Effector CD8-positive, alpha-beta T cell (primary cell): ENCODE results near the gene MYL10.

Experiments used
- DNase-seq: peaks from one replicate; lab custom pipeline; 2025; lab: John Stamatoyannopoulos, UW

Gene MYL10

DNA sequence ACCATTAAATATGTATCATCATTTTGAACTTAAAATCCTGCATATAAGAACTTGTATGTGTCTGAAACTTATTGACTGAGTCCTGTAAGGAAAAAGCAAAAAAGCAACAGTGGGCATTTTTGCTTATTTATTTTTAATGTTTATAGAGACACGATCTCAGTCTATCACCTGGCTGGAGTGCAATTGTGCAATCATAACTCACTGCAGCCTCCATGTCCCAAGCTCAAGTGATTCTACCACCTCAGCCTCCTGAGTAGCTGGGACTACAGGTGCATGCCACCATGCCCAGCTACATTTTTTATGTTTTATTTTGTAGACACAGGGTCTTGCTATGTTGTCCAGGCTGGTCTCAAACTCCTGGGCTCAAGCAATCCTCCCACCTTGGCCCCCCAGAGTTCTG, 32.2 kb downstream of the MYL10 start:
- DNase-seq = no peak

DNA sequence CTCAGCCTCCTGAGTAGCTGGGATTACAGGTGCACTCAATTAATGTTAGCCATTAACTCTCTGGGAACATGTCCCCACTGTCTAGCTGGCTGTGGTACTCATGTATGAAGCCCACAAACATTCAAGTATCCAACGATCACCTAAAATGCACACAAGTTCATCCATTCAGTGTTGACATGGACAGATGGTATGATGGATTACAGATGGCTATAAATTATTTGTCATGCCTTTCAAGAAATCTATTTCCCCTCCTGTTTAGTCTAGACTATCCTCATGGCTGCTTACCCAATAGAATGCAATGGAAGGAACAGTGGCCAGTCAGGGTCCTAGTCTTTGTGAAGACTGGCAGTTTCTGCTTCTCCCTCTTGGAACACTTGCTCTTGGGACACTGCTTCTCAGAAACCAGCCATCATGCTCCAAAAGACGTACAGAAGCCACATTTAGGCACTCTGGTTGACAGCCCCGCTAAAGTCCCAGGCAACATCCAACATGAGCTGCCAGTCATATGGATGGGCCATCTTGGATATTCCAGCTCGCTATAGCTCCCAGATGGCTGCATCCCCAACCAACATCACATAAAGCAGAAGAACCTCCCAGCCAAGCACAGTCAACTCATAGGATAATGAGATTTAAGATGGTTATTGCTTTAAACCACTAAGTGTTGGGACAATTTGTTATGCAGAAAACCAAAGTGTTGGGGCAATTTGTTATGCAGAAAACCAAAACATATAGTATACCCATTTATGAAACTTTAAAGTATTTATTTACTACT, 33.1 kb downstream of the MYL10 start:
- no peak for DNase-seq

DNA sequence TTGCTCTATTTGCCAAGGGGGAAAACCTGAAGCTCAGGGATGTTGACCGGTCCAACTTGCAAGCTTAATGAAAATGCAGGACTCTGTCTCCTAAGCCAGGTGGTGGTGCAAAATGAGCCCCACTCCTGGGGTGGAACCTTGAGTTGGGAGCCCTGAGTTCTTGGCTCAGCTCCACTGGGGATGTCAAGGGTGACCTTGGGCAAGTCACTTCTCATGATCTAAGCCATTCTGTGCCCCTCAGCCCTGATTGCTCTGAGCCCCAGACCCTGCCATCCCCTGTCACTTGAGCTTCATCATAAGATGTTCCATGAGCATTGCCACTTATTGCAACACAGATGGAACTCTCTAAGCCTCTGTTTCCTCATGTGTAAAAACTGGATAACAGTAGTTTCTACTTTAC, 33.9 kb downstream of the MYL10 start:
- DNase-seq = no peak

DNA sequence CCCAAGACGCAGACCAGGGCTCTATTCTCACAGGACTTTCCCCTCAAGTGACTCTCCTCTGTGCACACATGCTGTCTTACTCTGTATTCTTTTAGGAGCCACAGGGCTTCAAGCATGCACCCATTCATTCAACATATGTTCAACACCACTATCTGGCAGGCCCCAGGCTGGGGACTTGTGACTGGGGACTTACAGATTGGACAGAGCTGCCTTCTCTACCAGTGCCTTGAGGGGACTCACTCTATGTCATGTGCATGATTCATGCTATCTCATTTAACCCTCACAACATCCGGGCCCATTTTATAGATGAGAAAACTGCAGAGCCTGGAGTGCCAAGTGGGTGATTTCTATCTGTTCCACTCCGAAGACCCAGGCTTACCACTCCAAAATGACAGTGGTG, 34.3 kb downstream of the MYL10 start:
- DNase-seq = no peak

DNA sequence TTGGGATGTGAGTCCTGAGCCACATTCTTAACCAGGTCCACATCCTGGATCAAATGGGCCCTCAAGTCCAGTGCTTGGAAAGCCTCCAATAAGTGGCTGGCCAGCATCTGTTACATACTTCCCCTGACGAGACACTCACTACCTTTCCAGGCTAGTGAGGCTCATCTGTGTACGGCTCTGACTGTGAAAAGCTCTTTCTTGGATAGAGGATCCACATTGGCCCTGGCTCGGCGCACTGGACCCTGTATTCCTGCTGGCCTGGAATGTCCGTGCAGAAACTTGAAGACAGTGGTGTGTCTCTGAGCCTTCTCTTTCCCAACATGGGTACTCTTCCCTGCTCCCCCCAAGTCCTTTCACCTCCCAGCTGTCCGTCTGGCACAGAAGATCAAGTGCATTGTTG, 35.5 kb downstream of the MYL10 start:
- DNase-seq = no peak

DNA sequence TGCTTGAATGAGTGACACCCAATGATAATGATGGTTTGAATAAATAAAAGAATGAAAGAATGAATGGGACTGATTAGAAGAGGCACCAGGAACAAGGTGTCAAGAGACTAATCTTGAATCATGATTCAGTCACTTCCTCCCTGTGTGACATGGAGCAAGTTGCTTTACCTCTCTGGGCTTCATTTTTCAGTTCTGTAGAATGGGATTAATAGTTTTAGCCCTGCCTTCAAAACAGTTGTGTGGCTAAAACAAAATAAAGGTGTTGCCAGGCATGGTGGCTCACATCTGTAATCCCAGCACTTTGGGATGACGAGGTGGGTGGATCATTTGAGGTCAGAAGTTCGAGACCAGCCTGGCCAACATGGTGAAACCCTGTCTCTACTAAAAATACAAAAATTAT, 37.6 kb downstream of the MYL10 start:
- DNase-seq = no peak

DNA sequence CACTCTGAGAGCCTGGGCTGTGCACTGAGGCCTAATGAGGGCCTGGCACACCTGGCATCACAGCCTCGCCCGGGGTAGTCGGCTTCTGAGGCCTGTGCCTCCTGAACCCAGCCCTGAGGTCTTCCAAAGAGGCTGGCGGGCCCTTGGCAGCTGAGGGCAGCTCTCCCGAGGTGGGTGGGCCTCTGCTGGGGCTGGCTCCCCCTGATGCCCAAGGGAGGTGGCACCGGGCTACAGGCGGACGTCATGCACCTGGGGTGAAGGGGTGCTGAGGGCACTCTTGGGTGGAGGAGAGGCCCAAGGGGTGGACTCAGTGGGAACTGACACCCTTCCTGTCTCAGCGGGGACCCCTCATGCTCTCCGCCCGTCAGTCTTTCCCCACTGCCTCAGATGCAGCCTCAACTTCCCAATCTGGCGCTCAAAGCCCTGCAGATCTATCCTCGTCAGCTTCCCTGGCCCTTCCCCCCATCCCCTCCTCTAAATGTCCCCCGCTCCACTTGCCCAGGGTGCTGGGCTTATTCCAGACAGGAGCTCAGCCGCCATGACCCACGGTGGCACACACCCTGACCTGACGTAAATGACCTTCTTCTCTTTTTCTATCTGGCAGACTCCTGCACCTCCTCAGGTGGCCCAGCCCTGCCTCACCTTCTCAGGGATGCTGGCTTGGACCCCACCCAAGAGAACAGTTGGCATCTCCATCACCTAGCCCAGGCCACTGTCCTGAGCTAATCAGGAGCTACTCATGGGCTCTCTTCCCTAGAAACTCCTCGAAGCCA, 38.2 kb downstream of the MYL10 start:
- no peak for DNase-seq

DNA sequence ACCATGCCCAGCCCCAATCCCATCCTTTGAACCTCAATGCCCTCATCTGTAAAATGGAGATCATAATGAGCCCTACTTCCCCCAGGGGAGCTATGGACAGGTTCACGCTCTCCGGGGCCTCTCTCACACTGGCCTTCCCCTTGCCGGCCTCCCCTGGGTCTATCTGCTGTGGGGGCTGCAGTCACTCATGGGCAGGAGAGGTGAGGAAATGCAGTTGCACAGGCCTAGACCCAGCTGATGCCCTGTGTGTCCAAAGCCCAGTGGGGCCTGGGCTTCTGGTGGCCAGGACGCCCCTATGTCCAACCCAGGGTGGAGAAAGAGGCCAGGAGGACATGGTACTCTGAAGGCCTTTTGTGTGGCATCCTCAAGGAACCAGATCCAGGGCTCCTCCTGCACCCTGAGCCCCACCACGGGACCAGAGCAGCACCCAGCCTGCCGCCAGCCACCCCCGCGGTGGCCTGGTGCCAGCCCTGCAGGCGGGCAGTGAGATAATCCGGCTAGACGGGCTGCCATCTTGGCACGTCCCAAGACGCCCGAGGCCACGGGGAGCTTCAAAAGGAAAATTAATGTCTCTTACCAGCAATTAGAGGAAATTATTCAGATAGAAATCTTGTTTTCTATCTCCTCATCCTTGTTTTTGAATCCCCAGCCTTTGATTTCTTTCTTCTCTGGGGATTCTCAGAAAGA, 39.0 kb downstream of the MYL10 start:
- DNase-seq = no peak

DNA sequence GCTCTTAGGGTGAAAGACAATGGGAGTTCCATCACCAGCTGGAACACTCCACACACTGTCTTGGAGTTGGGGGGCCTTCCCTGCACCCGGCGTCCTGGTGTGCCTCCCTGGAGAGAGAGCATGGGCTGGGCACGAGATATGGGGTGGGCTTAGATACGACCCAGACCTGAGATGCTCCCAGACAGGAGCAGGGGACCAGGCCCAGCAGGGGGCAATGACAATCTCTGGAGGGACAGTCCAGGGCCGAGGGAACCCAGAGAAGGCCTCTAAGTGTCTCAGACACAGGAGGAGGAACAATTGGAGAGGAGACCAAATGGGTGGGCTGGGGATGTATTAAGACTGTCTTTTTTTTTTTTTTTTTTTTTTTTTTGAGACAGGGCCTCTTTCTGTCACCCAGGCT, 40.0 kb downstream of the MYL10 start:
- no peak for DNase-seq

DNA sequence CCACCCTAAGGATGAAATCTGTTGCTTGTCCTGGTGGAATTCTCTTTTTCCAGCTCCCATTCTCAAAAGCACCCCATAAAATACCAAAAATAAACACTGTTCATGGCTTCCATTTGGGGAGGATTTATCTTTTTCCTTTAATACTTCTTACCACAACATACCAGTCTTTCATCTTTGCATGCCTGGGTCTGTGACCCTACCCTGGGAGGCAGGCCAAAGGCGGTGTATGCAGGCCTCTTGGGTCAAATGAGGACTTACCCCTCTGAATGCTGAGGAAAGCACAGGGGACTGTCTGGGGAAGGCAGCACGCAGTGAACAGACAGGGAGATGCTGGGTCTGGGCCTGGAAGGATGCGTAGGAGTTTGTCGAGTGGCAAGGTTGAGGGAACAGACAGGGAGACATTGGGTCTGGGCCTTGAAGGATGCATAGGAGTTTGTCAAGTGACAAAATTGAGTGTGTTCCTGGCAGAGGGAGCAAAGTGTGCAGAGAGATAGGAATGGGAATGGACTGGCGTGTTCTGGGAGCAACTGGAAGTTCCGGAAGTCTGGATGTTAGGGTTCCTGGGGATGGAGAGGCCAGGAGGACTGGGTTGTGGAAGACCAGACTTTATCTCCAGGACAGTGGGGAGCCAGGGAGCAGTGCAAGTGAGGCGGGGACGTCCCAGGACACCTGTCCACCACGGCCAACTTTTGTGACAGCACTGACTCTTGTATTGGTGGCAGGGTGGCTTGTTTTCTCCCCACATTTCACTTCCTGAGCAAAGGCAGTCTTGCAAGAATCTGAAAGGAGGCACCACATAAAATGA, 40.8 kb downstream of the MYL10 start:
- DNase-seq = no peak

DNA sequence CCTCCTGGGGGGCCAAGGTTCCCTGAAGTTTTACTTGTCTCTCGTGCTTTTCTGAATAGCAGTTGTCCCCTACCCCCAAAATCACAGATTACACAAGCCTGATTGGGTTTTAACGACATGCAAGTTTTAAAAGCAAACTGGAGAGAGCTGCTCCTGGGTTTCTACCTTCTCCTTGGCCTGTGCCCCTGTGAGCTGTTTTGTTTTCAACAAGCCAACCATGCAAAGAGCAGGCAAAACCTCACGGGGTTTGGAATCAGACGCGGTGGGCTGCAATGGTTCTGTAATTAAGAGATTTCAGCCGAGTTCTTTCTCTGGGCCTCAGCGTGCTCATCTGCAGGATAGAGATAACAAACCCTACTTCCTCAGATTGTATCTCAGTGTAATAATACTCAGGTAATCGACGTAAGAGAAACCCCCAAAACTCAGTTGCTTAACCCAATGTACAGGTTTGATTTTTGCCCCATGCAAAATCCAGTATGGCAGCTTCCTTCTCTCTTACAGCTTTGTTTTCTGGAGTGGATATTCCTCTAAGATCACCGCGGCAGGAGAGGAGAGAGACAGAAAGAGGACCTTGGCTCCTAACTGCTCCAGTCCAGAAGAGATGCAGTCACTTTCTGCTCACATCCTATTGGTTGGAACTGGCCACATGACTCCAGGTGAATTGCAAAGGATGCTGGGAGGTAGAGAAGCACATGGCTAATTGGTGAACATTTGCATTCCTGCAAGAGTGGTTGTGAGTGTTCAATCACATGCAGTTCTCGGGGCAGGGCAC, 42.0 kb downstream of the MYL10 start:
- DNase-seq = no peak

DNA sequence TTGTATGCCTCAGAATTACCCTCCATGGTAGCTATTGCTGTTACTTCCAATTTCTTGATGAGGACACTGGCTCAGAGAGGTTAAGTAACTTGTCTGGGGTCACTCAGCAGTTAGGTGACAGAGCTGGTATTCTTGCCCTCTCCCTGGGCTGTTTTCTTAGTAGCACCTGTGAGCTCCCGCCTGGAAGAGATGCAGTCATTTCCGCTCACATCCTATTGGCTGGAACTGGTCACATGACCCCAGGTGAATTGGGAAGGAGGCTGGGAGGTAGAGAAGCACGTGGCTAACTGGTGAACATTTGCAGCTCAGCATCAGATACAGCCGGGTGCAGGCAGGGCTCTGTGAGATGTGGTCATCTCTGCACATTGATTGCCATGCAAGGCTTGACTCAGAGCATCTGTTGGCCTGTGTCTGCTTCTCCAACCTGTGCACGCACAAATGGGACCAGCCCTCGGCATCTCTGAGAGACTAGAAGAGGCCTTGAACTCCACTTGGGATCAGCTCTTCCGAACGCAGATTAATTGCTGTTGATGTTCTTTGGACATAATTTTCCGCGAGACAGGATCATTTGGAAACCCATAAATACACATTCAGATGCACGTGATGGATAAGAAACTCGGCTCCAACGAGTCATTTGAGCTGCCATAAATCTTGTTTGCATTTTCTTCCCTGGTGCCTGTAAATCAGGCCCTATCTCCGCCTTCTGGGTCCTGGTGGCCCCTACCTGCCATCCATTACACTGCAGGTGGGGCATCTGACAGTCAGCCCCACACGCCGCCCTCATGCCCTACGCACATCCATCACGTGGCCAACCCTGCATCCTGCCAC, 42.8 kb downstream of the MYL10 start:
- no peak for DNase-seq

DNA sequence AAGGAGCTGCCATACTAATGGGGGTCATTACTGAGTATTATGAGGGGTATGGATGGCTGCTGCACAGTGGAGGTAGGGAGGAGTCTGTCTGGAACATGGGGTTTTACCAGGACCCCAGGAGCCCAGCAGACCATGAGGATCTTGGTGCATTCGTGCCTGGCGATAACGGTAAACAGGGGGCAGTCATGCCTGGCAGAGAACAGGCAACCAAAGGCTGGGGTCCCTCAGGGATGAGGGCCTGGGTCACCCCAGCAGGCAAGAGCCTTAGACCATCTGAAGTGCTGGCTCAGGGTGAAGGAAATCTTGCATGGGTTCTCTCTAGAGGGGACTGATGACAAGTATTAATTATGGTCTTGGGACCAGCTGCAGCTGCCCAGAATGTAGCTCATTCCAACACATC, 46.1 kb downstream of the MYL10 start:
- DNase-seq = no peak

DNA sequence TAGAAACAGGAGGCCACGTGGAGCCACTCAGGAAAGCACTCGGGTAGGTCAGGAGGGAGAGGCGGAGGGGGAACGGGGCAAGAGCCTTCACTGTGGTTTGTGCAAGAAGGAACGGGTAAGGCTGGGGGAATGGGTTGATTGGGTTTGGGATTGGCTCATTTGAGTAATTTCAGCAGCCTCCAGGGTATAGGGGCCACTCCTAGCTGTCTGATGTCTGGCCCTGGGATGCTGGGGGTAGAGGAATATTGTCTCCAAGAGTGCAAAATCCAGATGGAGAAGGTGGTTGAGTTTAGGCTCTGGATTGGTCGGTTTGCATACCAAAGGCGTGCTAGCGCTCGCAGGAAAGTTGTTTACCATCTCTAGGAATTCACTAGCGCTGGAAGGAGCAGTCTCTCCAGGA, 47.2 kb downstream of the MYL10 start:
- no peak for DNase-seq

DNA sequence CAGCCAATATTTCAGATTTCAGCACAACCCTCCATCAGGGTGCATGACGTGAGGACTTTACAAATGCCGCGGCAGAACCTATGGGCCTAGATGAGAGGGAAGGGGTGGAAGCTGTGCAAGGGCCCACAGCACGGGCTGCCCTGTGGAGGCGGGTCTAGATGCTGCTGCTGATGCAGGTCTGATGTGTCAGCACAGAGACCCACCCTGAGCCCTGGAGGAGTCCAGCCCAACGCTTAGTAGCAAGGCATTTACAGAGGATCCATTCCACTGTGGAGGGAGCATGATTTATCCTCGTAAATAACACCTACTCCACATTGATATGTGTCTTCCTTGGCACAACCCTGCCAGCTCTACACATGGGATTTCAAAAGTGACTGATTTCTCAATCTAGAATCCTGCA, 48.5 kb downstream of the MYL10 start:
- no peak for DNase-seq

DNA sequence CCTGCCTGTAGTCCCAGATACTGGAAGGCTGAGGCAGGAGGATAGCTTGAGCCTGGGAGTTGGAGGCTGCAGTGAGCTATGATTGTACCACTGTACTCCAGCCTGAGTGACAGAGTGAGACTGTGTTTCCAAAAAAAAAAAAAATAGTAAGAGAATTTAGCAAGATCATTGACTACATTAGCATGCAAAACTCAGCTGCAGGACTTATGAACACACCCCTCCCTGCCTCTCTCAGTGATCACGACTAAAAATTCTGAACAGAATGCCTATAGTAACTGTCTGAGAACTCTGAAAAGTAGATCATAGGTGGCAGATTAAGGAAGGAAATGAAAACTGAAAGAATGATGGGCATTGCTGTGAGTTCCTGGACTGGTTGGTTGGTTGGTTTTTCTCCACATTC, 50.5 kb downstream of the MYL10 start:
- no peak for DNase-seq

DNA sequence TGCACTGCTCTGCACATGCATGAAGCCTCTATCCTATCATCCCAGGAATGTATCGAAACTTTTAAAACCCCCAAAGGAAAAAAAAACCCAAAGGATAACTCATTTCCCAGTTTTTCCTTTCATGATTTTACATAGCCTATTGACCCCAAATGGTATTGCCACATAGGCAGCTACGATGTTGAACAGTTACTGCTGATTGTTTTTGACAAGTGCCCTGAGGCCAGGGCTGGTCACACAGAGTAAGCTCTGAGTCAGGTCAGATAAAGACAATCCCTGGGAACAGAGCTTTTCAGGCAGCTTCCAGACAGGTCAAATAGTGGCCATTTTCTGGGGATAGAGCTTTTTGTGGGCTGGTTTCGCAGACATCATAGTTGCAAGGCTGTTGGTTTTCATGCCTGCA, 52.1 kb downstream of the MYL10 start:
- DNase-seq = no peak

DNA sequence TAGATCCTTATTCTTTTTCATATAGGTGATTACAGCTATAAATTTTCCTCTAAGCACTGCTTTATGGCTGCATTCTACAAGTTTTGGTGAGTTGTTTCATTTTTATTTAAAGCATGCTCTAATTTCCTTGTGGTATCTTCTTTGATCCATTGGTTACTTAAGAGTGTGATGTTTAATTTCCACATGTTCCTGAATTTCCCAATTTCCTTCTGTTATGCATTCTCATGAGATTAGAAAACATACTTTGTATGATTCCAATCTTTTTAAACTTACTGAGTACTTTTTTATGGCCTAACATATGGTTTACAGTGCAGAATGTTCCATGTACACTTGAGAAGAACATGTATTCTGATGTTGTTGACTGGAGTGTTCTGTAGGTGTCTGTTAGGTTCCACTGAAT, 53.4 kb downstream of the MYL10 start:
- no peak for DNase-seq

DNA sequence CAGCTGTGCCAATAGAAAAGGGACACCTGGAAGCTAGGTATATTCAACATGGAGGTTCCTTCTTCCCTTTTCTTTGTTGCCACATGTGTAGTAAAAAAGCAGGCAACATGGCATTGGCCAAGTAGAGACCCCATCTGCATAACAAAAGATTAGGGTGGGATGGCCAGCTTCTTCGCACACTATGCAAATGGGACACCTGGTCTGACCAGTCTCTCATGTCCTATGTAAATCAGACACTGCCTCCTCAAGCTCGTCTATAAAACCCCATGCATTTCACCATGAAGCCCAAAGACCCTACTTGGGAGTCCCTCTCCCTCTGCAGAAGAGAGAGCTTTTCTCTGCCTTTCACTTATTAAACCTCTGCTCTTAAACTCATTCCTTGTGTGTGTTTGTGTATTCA, 53.9 kb downstream of the MYL10 start:
- no peak for DNase-seq

DNA sequence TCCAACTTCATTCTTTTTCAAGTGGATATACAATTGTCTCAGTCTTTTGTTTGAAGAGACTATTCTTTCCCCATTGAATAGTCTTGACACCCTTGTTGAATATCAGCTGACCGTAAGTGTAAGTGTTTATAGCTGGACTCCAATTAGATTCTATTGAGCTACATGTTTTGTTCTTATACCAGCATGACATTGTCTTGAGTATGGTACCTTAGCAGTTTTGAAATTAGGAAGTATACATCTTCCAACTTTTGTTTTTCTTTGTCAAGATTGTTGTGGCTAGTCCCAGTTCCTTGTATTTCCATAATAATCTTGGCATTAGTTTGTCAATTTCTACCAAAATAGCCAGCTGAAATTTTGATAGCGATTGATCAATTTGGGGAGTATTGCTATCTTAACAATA, 56.9 kb downstream of the MYL10 start:
- DNase-seq = no peak

DNA sequence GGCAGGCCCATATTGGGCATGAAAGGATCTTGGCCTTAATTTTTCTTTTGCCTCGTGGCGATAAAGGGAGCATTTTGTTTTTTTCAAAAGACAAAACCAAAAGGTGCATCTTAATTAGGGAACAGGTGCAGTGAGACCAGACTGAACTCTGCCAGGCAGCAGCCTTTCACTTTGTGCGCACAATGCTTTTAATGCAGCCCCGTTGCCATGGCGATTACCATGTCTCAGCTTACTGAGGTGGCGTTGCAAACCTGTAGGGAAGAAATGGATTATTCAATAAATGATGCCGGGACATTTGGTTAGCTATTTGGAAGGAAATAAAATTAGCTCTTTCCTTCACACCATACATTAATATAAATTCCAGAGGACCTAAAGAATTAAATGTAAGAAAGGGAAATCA, 61.9 kb downstream of the MYL10 start:
- DNase-seq = no peak
